K562 (cell line): ENCODE measurements around the gene ARHGAP32. TPM values are rescaled to one million over a fixed set of nuclear protein-coding genes. Genes with fewer than 3 reads are reported as not detected.

Experiments
- ATAC-seq: fragments of 200-7000 bp; cut with Tn5 transposase; 3 replicates; pipeline ENCODE4 v1.9.1; 2020; ENCODE audit warnings: moderate library complexity
- BruUV-seq: library from RNA; stranded (reverse); fragments of 400-500 nt; replicated peaks from 2 replicates; lab custom pipeline; 2021; lab: Mats Ljungman, UMichigan
- CTCF ChIA-PET: fragments of 300-600 bp; formaldehyde crosslinking; extraction: SDS; loops from one replicate; lab custom pipeline; 2021; ENCODE audit warnings: low intra/inter-chr PET ratio; lab: Yijun Ruan, JAX
- POLR2A ChIA-PET: fragments of 300-600, 350-650 bp; sonication (Branson Sonifier 250); formaldehyde crosslinking; extraction: SDS; loops from one replicate; lab custom pipeline; 2021; ENCODE audit warnings: antibody characterized with exemption, inconsistent platforms; lab: Yijun Ruan, JAX
- DNase-seq, 4 experiments: peaks; one replicate each; pipeline versions ENCODE4 v3.0.0 to v3.0.0-alpha.2; 2011 to 2018; ENCODE audit warnings: low spot score in 3 of 4, mixed read lengths in 3 of 4; ENCODE audit errors: extremely low read depth in 1 of 4
- FAIRE-seq: peaks from 2 replicates; lab custom pipeline; 2011; peaks lifted over from hg19 to GRCh38; lab: Jason Lieb, UNC
- H2AFZ ChIP-seq: 2 replicates; pipeline ENCODE4 v1.6.0; 2011; ENCODE audit warnings: low read depth, low read length, control low read depth, inconsistent platforms
- H3K27ac ChIP-seq: fragments of 200-600 bp; 3 replicates; pipeline ENCODE4 v1.8.0; 2011; ENCODE audit warnings: low read depth, mild to moderate bottlenecking, control low read depth, inconsistent platforms, low read length, moderate library complexity, mixed read lengths; ENCODE audit errors: extremely low read depth
- H3K27me3 ChIP-seq, 2 experiments: fragments of 300-600 bp in 1 of 2; 2 replicates in 1 of 2; 3 replicates in 1 of 2; pipeline versions ENCODE4 v1.6.0 to v1.8.0; 2011; ENCODE audit warnings: inconsistent platforms in 2 of 2, low read length in 2 of 2, mild to moderate bottlenecking in 1 of 2, mixed read lengths in 1 of 2, moderate library complexity in 1 of 2; ENCODE audit not compliant: control insufficient read depth in 2 of 2, insufficient read depth in 2 of 2
- H3K36me3 ChIP-seq: fragments of 300-600 bp; 3 replicates; pipeline ENCODE4 v1.8.0; 2011; ENCODE audit warnings: mild to moderate bottlenecking, low read length, inconsistent platforms; ENCODE audit not compliant: control insufficient read depth, insufficient read depth
- H3K4me1 ChIP-seq, 2 experiments: fragments of 200-600 bp in 1 of 2; replicated peaks in 1 of 2; 2 replicates in 1 of 2; 3 replicates in 1 of 2; pipeline versions ENCODE4 v1.5.1 to v1.8.0; 2011; ENCODE audit warnings: inconsistent platforms in 2 of 2, low read length in 2 of 2, mild to moderate bottlenecking in 1 of 2, mixed read lengths in 1 of 2, moderate library complexity in 1 of 2; ENCODE audit not compliant: control insufficient read depth in 2 of 2, insufficient read depth in 2 of 2
- H3K4me2 ChIP-seq: 2 replicates; pipeline ENCODE4 v1.6.1; 2011; ENCODE audit warnings: low read length, control low read depth, inconsistent platforms, mixed read lengths; ENCODE audit not compliant: insufficient read depth
- H3K4me3 ChIP-seq: fragments of 200-600 bp; sonication (generic), shearing (Covaris generic); 2 replicates; pipeline ENCODE4 v1.5.1; 2016; ENCODE audit warnings: control low read depth, inconsistent platforms
- H3K79me2 ChIP-seq: fragments of 200-600 bp; 3 replicates; pipeline ENCODE4 v1.8.0; 2011; ENCODE audit warnings: low read length, inconsistent platforms; ENCODE audit not compliant: control insufficient read depth, insufficient read depth
- H3K9ac ChIP-seq, 2 experiments: 2 replicates each; pipeline versions ENCODE4 v1.6.0 to v1.6.1; 2011; ENCODE audit warnings: low read depth in 2 of 2, low read length in 2 of 2, control low read depth in 1 of 2, inconsistent platforms in 1 of 2, mild to moderate bottlenecking in 1 of 2, mixed read lengths in 1 of 2; ENCODE audit not compliant: insufficient read depth in 1 of 2
- H3K9me1 ChIP-seq: one replicate; pipeline ENCODE4 v1.6.0; 2011; ENCODE audit warnings: inconsistent platforms, mild to moderate bottlenecking, low read length, moderate library complexity; ENCODE audit not compliant: control insufficient read depth, insufficient read depth
- H3K9me3 ChIP-seq: replicated peaks from 2 replicates; pipeline ENCODE4 v1.5.1; 2011; ENCODE audit warnings: low read depth, low read length, inconsistent platforms; ENCODE audit not compliant: control insufficient read depth, insufficient read depth
- H4K20me1 ChIP-seq: replicated peaks from 2 replicates; pipeline ENCODE4 v1.6.1; 2011; ENCODE audit warnings: low read length, inconsistent platforms, mixed read lengths; ENCODE audit not compliant: control insufficient read depth, insufficient read depth
- ATF7 ChIP-seq: fragments of 450-650 bp; IDR thresholded peaks from 2 replicates; pipeline ENCODE4 v1.7.1; 2014; ENCODE audit warnings: mild to moderate bottlenecking, moderate library complexity
- BCOR ChIP-seq: fragments of 450-650 bp; IDR thresholded peaks from 2 replicates; pipeline ENCODE4 v1.6.1; 2016
- GABPB1 ChIP-seq: sonication (generic); formaldehyde crosslinking; IDR thresholded peaks from 2 replicates; pipeline ENCODE4 v1.8.0; 2022; ENCODE audit warnings: mild to moderate bottlenecking, missing genetic modification reagents
- PPARD ChIP-seq: fragments of 250-450 bp; sonication (Bioruptor Pico); IDR thresholded peaks from 2 replicates; pipeline ENCODE4 v1.8.0; 2022; ENCODE audit warnings: inconsistent platforms, mild to moderate bottlenecking, moderate library complexity
- SMAD2 ChIP-seq: fragments of 150-350 bp; IDR thresholded peaks from 2 replicates; pipeline ENCODE4 v1.6.1; 2014; ENCODE audit warnings: low read depth, mild to moderate bottlenecking, low read length
- TBL1XR1 ChIP-seq, 2 experiments: IDR thresholded peaks; 2 replicates each; pipeline ENCODE4 v1.6.1; 2012; ENCODE audit warnings: improper control_type of control experiment in 2 of 2, low read length in 2 of 2, mild to moderate bottlenecking in 1 of 2
- TCFL5 ChIP-seq: fragments of 250-450 bp; sonication (Bioruptor Pico); conservative IDR thresholded peaks from 2 replicates; pipeline ENCODE4 v1.6.1; 2021; ENCODE audit warnings: mild to moderate bottlenecking, moderate library complexity, matching md5 sums
- ZNF253 ChIP-seq: fragments of 250-450 bp; sonication (Bioruptor Pico); conservative IDR thresholded peaks from 2 replicates; pipeline ENCODE4 v1.6.1; 2021; ENCODE audit warnings: mild to moderate bottlenecking
- ZSCAN32 ChIP-seq: fragments of 450-650 bp; formaldehyde crosslinking; IDR thresholded peaks from 2 replicates; pipeline ENCODE4 v1.4.0; 2020; ENCODE audit warnings: mild to moderate bottlenecking, moderate library complexity
- WGBS: fragments of 100-300 bp; shearing (Covaris generic); methylation state at CpG from one replicate; pipeline ENCODE4 v1.1.6; 2016; ENCODE audit warnings: low coverage, mixed read lengths; ENCODE audit not compliant: insufficient coverage; ENCODE audit errors: missing lambda C conversion rate; 5-methylcytosine and 5-hydroxymethylcytosine counted together
- in situ Hi-C: fragments of 300-500 bp; cut with MboI; formaldehyde crosslinking; loops from 4 replicates; pipeline ENCODE4 v1.15.0; 2018; ENCODE audit warnings: inconsistent platforms, mixed read lengths
- intact Hi-C: fragments of 100-400 bp; cut with micrococcal nuclease; formaldehyde crosslinking; loops from 2 replicates; pipeline ENCODE4 v1.14.2; 2022
- polyA plus RNA-seq, 8 experiments: library from polyadenylated mRNA; depleted of rRNA in 4 of 8; stranded (reverse) in 5 of 8; unstranded in 3 of 8; fragments of >200 nt; fragmentation: Nextera tagmentation in 2 of 8; fragmentation: Illumina TruSeq in 1 of 8; extraction: Ambion mirVana in 2 of 8; extraction: Trizol in 1 of 8; gene quantifications; 2 replicates each; pipeline versions ENCODE4 v1.2.1 to v1.2.3, GENCODE V29; 2011 to 2014; ENCODE audit warnings: inconsistent platforms in 1 of 8, missing spikeins in 1 of 8
- total RNA-seq, 7 experiments: library from RNA; depleted of rRNA in 6 of 7; stranded (reverse); fragments of >200 nt in 6 of 7; fragmentation: Illumina TruSeq in 2 of 7; extraction: Trizol in 2 of 7; gene quantifications; 2 replicates each; pipeline versions ENCODE4 v1.2.1 to v1.2.3, GENCODE V29; 2011 to 2021; ENCODE audit warnings: low replicate concordance in 1 of 7
- TF ChIP-seq, protein P1 (sequence below): fragments of 450-650 bp; IDR thresholded peaks from 2 replicates; pipeline ENCODE4 v1.7.1; 2018; ENCODE audit warnings: mild to moderate bottlenecking, low read depth; ENCODE audit not compliant: partially characterized antibody
- TF ChIP-seq, protein P2 (sequence below): sonication (generic); formaldehyde crosslinking; IDR thresholded peaks from 2 replicates; pipeline ENCODE4 v1.8.1; 2023; ENCODE audit warnings: mild to moderate bottlenecking, missing genetic modification reagents

The ARHGAP32 gene
- total and polyA plus RNA-seq, 9 of the 15 experiments (the other 6 are each of a cell fraction or from before 2014, with no cell fraction given): 0.18 TPM; not detected in 8

DNA sequence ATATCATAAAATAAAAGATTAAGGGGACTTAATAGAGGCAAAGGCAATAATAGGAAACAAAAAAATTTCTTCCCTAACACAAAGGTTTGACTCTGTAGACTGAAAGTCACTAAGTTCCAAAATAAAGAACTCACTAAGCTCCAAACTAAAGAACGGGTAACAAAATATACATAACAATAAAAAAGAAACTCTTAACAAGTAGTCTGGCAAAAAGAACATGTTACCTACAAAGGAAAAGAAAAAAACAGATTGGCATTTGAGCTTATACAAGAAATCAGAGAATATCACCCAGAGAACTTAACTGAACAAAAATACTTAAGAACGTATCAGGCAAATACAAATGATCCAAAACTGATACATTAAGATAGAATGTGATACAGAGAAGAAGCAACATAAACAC, 7.5 kb downstream of the ARHGAP32 start (continued):
- TF ChIP-seq, protein P1, sequence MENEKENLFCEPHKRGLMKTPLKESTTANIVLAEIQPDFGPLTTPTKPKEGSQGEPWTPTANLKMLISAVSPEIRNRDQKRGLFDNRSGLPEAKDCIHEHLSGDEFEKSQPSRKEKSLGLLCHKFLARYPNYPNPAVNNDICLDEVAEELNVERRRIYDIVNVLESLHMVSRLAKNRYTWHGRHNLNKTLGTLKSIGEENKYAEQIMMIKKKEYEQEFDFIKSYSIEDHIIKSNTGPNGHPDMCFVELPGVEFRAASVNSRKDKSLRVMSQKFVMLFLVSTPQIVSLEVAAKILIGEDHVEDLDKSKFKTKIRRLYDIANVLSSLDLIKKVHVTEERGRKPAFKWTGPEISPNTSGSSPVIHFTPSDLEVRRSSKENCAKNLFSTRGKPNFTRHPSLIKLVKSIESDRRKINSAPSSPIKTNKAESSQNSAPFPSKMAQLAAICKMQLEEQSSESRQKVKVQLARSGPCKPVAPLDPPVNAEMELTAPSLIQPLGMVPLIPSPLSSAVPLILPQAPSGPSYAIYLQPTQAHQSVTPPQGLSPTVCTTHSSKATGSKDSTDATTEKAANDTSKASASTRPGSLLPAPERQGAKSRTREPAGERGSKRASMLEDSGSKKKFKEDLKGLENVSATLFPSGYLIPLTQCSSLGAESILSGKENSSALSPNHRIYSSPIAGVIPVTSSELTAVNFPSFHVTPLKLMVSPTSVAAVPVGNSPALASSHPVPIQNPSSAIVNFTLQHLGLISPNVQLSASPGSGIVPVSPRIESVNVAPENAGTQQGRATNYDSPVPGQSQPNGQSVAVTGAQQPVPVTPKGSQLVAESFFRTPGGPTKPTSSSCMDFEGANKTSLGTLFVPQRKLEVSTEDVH: no peak

DNA sequence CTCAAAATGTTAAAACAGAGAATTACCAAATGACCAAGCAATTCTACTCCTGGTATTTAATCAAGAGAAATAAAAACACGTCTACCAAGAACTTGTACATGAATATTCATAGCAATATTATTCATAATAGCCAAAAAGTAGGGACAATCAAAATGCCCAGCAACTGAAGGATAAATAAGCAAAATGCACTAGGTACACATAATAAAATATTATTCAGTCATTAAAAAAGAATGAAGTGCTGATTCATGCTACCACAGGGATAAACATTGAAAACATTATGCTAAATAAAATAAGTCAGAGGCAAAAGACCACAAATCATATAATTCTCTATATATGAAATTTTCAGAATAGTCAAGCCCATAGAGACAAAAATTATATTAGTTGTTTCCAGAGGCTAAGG, 24.8 kb downstream of the ARHGAP32 start:
- Histone ChIP-seq H3K9me3 (no peaks in the 10 kb centered on the region), H3K4me1 (no peaks in the 10 kb centered on the region), H4K20me1 (no peaks in the 10 kb centered on the region), H3K9ac (no peak overlapping the region), H3K9me1 (no peaks in the 10 kb centered on the region), H2AFZ (no peak overlapping the region), H3K4me3 (no peak overlapping the region), H3K27ac (no peak overlapping the region), H3K4me2 (no peak overlapping the region), H3K27me3 (no peaks in the 10 kb centered on the region), H3K79me2 (no peaks in the 10 kb centered on the region), H3K36me3 (no peaks in the 10 kb centered on the region)
- FAIRE-seq (no peak), ATAC-seq (no peak), DNase-seq (no peak)
- no TSS peak for BruUV-seq
- ChIA-PET CTCF (no interaction called here), POLR2A (no interaction called here)
- in situ Hi-C loops: no loop called here
- intact Hi-C loops: no loop called here
- 0% methylated on average over 1 of the region's 1 CpG for WGBS
- TF ChIP-seq TCFL5: no peak
- TF ChIP-seq TBL1XR1 (IDR thresholded peaks at IDR 0.05; ENCODE audit: low read length in 2 of 2): no peak
- no peak for TF ChIP-seq ZSCAN32 (CRISPR knock-in tag)
- TF ChIP-seq ATF7: no peak
- TF ChIP-seq PPARD (CRISPR knock-in tag): no peak
- TF ChIP-seq SMAD2: no peak
- no peak for TF ChIP-seq BCOR
- no peak for TF ChIP-seq ZNF253
- TF ChIP-seq, protein P2, sequence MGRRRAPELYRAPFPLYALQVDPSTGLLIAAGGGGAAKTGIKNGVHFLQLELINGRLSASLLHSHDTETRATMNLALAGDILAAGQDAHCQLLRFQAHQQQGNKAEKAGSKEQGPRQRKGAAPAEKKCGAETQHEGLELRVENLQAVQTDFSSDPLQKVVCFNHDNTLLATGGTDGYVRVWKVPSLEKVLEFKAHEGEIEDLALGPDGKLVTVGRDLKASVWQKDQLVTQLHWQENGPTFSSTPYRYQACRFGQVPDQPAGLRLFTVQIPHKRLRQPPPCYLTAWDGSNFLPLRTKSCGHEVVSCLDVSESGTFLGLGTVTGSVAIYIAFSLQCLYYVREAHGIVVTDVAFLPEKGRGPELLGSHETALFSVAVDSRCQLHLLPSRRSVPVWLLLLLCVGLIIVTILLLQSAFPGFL (CRISPR knock-in tag): no peak
- TF ChIP-seq GABPB1: no peak
